Breast epithelium (tissue), 4 donors: Measurements from ENCODE around the gene DDA1. TPM values are rescaled to one million over a fixed set of nuclear protein-coding genes. Genes with fewer than 3 reads are reported as not detected.

Experiments used
- DNase-seq, 2 donors: peaks; one replicate each; pipeline ENCODE4 v3.0.0-alpha.2; 2019; ENCODE audit warnings: low spot score in 2 of 2
- H3K27ac ChIP-seq, 2 donors: fragments of 200-600 bp; sonication (generic) in 1 of 2; one replicate each; pipeline ENCODE4 v1.5.1; 2016 to 2019; ENCODE audit warnings: mild to moderate bottlenecking in 1 of 2
- H3K27me3 ChIP-seq, 2 donors: fragments of 200-600 bp; sonication (generic) in 1 of 2; one replicate each; pipeline versions ENCODE4 v1.5.1 to v1.6.0; 2017 to 2019; ENCODE audit warnings: control low read depth in 1 of 2, mild to moderate bottlenecking in 1 of 2
- H3K36me3 ChIP-seq: fragments of 200-600 bp; one replicate; pipeline ENCODE4 v1.5.1; 2019
- H3K4me1 ChIP-seq, 2 donors: fragments of 200-600 bp; sonication (generic); one replicate each; pipeline ENCODE4 v1.5.1; 2016 to 2019; ENCODE audit warnings: control low read depth in 1 of 2
- H3K4me3 ChIP-seq, 3 donors: fragments of 200-600 bp; sonication (generic); 1 replicate in 2 of 3; 2 replicates in 1 of 3; pipeline ENCODE4 v1.5.1; 2016 to 2019; ENCODE audit warnings: mild to moderate bottlenecking in 3 of 3, moderate library complexity in 2 of 3
- H3K9me3 ChIP-seq, 2 donors: fragments of 200-600 bp; sonication (generic) in 1 of 2; one replicate each; pipeline ENCODE4 v1.5.1; 2016 to 2019; ENCODE audit warnings: control low read depth in 1 of 2
- POLR2A ChIP-seq: fragments of 450-650 bp; IDR thresholded peaks from one replicate; pipeline ENCODE4 v1.6.1; 2016; ENCODE audit warnings: antibody characterized with exemption, mild to moderate bottlenecking, moderate library complexity
- POLR2AphosphoS5 ChIP-seq, 3 donors: sonication (generic); formaldehyde crosslinking; IDR thresholded peaks; one replicate each; pipeline ENCODE4 v1.6.1; 2017; ENCODE audit warnings: antibody characterized with exemption in 3 of 3
- intact Hi-C: fragments of 100-400 bp; cut with DNase I; formaldehyde crosslinking; loops from one replicate; pipeline ENCODE4 v1.15.1; 2023; ENCODE audit warnings: low total_unique reads
- total RNA-seq, 3 donors: library from RNA; depleted of rRNA; stranded (reverse); fragments of >200 nt; gene quantifications; one replicate each; pipeline ENCODE4 v1.1.0, GENCODE V29; 2016
- TF ChIP-seq, protein P1 (sequence below), 3 donors: fragments of 450-650 bp; IDR thresholded peaks; one replicate each; pipeline ENCODE4 v1.5.1; 2016 to 2017; ENCODE audit warnings: antibody characterized with exemption in 3 of 3, mild to moderate bottlenecking in 3 of 3, moderate library complexity in 3 of 3

Gene DDA1
- total RNA-seq, 3 donors from 2014 or later, result 9.2 to 18.7 (median 11.1) TPM

DNA sequence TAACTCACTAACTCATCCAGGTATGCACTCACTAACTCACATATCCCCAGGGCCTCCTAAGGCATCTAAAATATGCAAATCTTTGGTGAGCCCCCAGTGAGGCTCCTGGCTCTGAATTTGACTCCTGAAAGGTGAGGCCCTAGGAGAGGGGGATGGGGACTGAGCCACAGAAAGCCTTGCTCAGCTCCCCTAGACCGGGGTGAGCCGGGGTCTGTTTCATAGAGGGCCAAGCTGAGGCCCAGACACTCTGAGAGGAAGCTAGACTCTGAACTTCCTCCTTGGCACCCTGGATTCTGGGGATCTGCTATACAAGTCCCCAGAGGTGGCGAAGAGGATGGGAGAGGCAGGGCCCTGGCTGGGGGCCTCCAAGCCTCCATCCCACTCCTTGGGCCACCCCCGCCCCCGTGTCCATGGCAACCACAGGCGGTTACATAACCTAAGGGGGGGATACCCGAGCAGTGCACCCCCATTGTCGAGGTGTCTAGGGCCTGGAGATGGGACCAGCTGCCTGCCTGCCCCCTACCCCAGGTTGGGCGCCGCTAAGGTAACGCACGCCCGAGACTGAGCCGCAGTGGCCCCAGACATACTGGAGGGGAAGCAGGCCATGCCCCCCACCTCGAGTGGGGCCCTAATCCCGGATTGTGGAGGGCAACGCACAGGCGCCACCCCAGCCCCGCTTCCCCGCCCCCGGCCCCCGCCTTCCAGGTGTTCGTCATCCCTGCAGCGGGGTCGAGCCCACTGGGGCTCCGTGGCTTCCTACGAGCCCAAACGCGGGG is 6.8 kb upstream of the DDA1 start:
- peak overlapping the region; percentile 82 to 90 for H3K27ac ChIP-seq
- peaks cover 0 to 5% of the 10 kb centered on the region in 2 donors for H3K9me3 ChIP-seq
- peaks cover 0 to 31% of the 10 kb centered on the region in 2 donors for H3K4me1 ChIP-seq
- peak overlapping the region; percentile 70 to 81 (median 81) for H3K4me3 ChIP-seq
- intact Hi-C loops, result loop anchor here (10.0 kb wide), 1 partner anchor 82 kb away; no protein-coding TSS in a partner anchor
- no peak for DNase-seq
- H3K27me3 ChIP-seq, result no peaks in the 10 kb centered on the region
- no peak for TF ChIP-seq POLR2AphosphoS5 (IDR thresholded peaks at IDR 0.05)
- no peak for TF ChIP-seq POLR2A
- TF ChIP-seq, protein P1, sequence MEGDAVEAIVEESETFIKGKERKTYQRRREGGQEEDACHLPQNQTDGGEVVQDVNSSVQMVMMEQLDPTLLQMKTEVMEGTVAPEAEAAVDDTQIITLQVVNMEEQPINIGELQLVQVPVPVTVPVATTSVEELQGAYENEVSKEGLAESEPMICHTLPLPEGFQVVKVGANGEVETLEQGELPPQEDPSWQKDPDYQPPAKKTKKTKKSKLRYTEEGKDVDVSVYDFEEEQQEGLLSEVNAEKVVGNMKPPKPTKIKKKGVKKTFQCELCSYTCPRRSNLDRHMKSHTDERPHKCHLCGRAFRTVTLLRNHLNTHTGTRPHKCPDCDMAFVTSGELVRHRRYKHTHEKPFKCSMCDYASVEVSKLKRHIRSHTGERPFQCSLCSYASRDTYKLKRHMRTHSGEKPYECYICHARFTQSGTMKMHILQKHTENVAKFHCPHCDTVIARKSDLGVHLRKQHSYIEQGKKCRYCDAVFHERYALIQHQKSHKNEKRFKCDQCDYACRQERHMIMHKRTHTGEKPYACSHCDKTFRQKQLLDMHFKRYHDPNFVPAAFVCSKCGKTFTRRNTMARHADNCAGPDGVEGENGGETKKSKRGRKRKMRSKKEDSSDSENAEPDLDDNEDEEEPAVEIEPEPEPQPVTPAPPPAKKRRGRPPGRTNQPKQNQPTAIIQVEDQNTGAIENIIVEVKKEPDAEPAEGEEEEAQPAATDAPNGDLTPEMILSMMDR (IDR thresholded peaks at IDR 0.05), result no peak
- H3K36me3 ChIP-seq, result no peaks in the 10 kb centered on the region

GRCh38 chr19:17303167-17303939 is 6.0 kb upstream of the DDA1 start, which contains the start of gene ABHD8:
Gene ABHD8 (minus strand): TSS chr19:17303425. CDS start chr19:17301616, 1,809 bp downstream.
- Histone ChIP-seq H3K36me3 (no peaks in the 10 kb centered on the region), H3K9me3 (no peaks in the 10 kb centered on the region), H3K27ac (peak within 1 kb of the TSS; percentile 82 to 90), H3K27me3 (no peaks in the 10 kb centered on the region), H3K4me1 (peaks cover 0 to 31% of the 10 kb centered on the region in 2 donors), H3K4me3 (peak within 1 kb of the TSS; percentile 70 to 81 (median 81))
- TF ChIP-seq POLR2AphosphoS5 (IDR thresholded peaks at IDR 0.05) (peak in 2 of 3 donors; percentile 31 to 35), POLR2A (peak; percentile 25)
- TF ChIP-seq, protein P1 (IDR thresholded peaks at IDR 0.05), result peak; percentile 73 to 83 (median 79)
- peak; percentile 96 for DNase-seq
- intact Hi-C loops, result loop anchor here (10.0 kb wide), 1 partner anchor 81 kb away; no protein-coding TSS in a partner anchor

DNA sequence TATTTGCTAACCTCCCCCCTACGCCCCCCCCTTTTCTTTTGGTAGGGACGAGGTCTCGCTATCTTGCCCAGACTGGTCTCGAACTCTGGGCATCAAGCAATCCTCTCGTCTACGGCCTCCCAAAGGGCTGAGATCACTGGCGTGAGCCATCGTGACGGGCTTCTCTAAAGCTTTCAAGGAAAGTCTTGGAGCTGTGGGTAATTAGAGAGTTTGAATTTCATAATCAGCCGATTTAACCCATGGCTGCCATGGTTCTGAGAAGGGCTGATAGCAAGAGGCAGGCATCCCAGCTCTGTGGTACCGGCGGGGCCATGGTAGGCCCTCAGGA is 5.5 kb upstream of the DDA1 start:
- Histone ChIP-seq H3K27ac (peak overlapping the region; percentile 82 to 90), H3K4me1 (peaks cover 0 to 31% of the 10 kb centered on the region in 2 donors), H3K36me3 (no peaks in the 10 kb centered on the region), H3K4me3 (peak overlapping the region in 2 of 3 donors; percentile 81), H3K27me3 (no peaks in the 10 kb centered on the region), H3K9me3 (no peaks in the 10 kb centered on the region)
- intact Hi-C loops, result loop anchor here (10.0 kb wide), 1 partner anchor 81 kb away; no protein-coding TSS in a partner anchor
- TF ChIP-seq POLR2AphosphoS5 (IDR thresholded peaks at IDR 0.05), result no peak
- no peak for TF ChIP-seq POLR2A
- TF ChIP-seq, protein P1 (IDR thresholded peaks at IDR 0.05), result no peak
- no peak for DNase-seq

- H3K36me3 ChIP-seq, result no peaks in the 10 kb centered on the region
- H3K4me1 ChIP-seq, result peaks cover 0 to 31% of the 10 kb centered on the region in 2 donors
- H3K4me3 ChIP-seq, result peak overlapping the region in 1 of 3 donors; percentile 70
- no peak for TF ChIP-seq POLR2A
- TF ChIP-seq POLR2AphosphoS5 (IDR thresholded peaks at IDR 0.05), result no peak
- TF ChIP-seq, protein P1 (IDR thresholded peaks at IDR 0.05), result no peak
- H3K9me3 ChIP-seq, result no peaks in the 10 kb centered on the region
- DNase-seq, result peak in 1 of 2 donors; percentile 61
- H3K27ac ChIP-seq, result peak overlapping the region; percentile 30 to 90
- H3K27me3 ChIP-seq, result no peaks in the 10 kb centered on the region
- intact Hi-C loops, result loop anchor here (10.0 kb wide), 1 partner anchor 80 kb away; no protein-coding TSS in a partner anchor
These were observed 4.8 kb upstream of the DDA1 start for GRCh38 chr19:17304386-17305215.
